Activated CD4-positive, alpha-beta T cell treated with anti-CD3 and anti-CD28 coated beads for 36 hours (primary cell): ENCODE results near the gene BABAM2. TPM values are rescaled to one million over a fixed set of nuclear protein-coding genes. Genes with fewer than 3 reads are reported as not detected.
"Not testable (repeated sequence)": the region's sequence is repeated elsewhere in the genome, so short reads cannot be mapped to it uniquely, and the experiment has no call there.

ENCODE experiments used
- ATAC-seq: fragments of 200-7000 bp; cut with Tn5 transposase; one replicate; pipeline ENCODE4 v1.10.0; 2021; ENCODE audit warnings: mild to moderate bottlenecking, moderate library complexity
- CTCF ChIA-PET: fragments of 350-600 bp; sonication (Branson Sonifier 250); formaldehyde crosslinking; loops from one replicate; lab custom pipeline; 2021; ENCODE audit warnings: antibody characterized with exemption; lab: Charles Lee
- POLR2A ChIA-PET: fragments of 350-600 bp; sonication (Branson Sonifier 250); formaldehyde crosslinking; loops from one replicate; lab custom pipeline; 2021; ENCODE audit warnings: antibody characterized with exemption, inconsistent platforms; lab: Charles Lee
- DNase-seq: peaks from one replicate; pipeline ENCODE4 v3.0.0-alpha.2; 2020
- H3K27ac Mint-ChIP-seq: one replicate; pipeline ENCODE4 v1.8.0; 2021; ENCODE audit warnings: mixed read lengths
- H3K27me3 Mint-ChIP-seq: one replicate; pipeline ENCODE4 v1.8.0; 2021; ENCODE audit warnings: mixed read lengths
- H3K36me3 Mint-ChIP-seq: one replicate; pipeline ENCODE4 v1.8.0; 2021; ENCODE audit warnings: low read depth, mixed read lengths
- H3K4me1 Mint-ChIP-seq: one replicate; pipeline ENCODE4 v1.8.0; 2021; ENCODE audit warnings: mixed read lengths
- H3K4me3 Mint-ChIP-seq: one replicate; pipeline ENCODE4 v1.8.0; 2021; ENCODE audit warnings: mild to moderate bottlenecking, moderate library complexity, mixed read lengths
- H3K9me3 Mint-ChIP-seq: one replicate; pipeline ENCODE4 v1.8.0; 2021; ENCODE audit warnings: low read depth, mixed read lengths
- intact Hi-C, 2 experiments: fragments of 100-400 bp; cut with DNase I in 1 of 2; cut with micrococcal nuclease in 1 of 2; formaldehyde crosslinking; loops; one replicate each; pipeline versions ENCODE4 v1.14.2 to v1.15.1; 2022 to 2024; cut with DNase I, micrococcal nuclease
- total RNA-seq, 2 experiments: library from RNA; stranded (reverse); gene quantifications; one replicate each; pipeline ENCODE4 v1.2.3, GENCODE V29; 2021

The BABAM2 gene
- total RNA-seq, 2 experiments from 2014 or later = 58.4 to 81.1 TPM

DNA sequence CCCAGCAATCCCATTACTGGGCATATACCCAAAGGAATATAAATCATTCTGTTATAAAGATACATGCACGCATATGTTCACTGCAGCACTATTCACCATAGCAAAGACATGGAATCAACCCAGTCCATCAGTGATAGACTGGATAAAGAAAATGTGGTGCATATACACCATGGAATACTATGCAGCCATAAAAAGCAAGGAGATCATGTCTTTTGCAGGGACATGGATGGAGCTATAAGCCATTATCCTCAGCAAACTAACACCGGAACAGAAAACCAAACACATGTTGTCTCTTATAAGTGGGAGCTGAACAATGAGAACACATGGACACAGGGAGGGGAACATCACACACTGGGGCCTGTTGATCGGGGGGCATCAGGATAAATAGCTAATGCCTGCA lies 441.3 kb downstream of the BABAM2 start:
- H3K27ac Mint-ChIP-seq, intact Hi-C loops, H3K36me3 Mint-ChIP-seq, H3K9me3 Mint-ChIP-seq, H3K4me3 Mint-ChIP-seq, H3K4me1 Mint-ChIP-seq, CTCF ChIA-PET, POLR2A ChIA-PET, H3K27me3 Mint-ChIP-seq, DNase-seq, ATAC-seq: not testable (repeated sequence)

DNA sequence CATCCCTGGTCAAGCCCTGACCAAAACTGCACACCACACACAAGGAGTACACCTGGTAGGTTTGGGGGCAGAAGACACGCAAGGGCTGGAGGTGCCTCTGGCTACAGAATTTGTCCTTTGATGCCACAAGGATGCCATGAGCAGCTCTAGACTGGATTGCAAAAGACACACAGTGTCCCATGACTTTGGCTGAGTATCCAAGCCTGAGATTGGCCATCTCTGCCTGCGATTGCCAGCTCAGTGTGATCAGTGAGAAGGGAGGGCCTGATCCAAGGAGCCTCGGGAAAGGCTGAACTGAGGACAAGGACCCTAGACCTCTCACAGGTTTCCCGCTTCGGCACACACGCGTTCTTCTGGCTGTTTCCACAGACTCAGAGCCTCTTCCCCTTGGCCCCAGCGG lies 442.2 kb downstream of the BABAM2 start:
- DNase-seq (no peak), ATAC-seq (no peak)
- Mint-ChIP-seq H3K27ac (peak overlapping the region; percentile 9), H3K4me1 (peaks cover 6% of the 10 kb centered on the region), H3K4me3 (no peak overlapping the region), H3K36me3 (peaks cover 7% of the 10 kb centered on the region), H3K27me3 (no peaks in the 10 kb centered on the region), H3K9me3 (no peaks in the 10 kb centered on the region)
- ChIA-PET CTCF (no interaction called here), POLR2A (no interaction called here)
- intact Hi-C loops = no loop called here

DNA sequence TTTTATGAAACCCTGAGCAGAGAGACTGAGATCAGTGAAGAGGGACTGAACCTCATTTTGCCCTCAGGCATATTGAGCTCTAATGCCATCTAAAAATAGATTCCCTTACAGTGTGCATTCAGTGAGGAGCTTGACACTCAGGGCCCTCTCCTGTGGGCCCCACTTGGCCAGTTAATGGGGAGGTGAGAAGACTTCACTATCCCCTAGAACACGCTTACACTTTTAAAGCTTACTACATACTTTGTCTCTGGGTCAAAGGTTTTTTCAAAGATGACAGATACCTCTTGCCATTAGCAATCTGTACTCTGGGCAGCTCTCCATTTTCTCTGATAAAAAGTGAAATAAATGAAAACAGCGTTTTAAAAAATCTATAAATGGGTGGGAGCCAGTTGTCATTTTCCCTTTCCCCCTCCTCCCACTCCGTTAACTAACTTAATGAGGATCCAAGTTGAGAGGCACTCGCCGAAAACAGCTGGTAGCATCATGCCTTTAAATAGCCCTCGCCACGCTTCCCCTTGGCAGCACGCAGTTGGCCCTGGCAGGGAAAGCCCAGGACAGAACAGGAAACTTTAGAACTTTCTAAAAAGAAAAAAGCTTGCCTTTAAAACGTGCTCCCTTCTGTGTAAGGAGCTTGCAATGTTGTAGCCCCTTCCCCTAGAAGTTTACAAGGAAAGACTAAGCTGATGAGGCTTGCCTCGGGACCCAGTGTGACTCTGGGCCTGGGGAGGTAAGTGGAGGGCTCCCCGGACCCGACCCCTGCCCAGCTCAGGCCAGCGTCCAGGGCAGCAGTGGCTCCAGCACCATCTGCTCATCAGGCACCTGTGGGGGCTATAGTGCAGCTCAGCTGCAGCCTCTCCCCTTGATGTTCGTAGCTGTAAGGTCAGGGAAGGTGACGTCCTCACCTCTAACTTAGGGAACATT lies 443.3 kb downstream of the BABAM2 start:
- ChIA-PET POLR2A (no interaction called here), CTCF (interaction anchor here (0.6 kb wide), 1 partner anchor 453 kb away, joined by 3 read pairs; no protein-coding TSS in a partner anchor)
- Mint-ChIP-seq H3K4me3 (no peak overlapping the region), H3K36me3 (peaks cover 3% of the 10 kb centered on the region), H3K9me3 (no peaks in the 10 kb centered on the region), H3K27ac (no peak overlapping the region), H3K27me3 (no peaks in the 10 kb centered on the region), H3K4me1 (no peaks in the 10 kb centered on the region)
- no peak for DNase-seq
- intact Hi-C loops = no loop called here
- no peak for ATAC-seq

DNA sequence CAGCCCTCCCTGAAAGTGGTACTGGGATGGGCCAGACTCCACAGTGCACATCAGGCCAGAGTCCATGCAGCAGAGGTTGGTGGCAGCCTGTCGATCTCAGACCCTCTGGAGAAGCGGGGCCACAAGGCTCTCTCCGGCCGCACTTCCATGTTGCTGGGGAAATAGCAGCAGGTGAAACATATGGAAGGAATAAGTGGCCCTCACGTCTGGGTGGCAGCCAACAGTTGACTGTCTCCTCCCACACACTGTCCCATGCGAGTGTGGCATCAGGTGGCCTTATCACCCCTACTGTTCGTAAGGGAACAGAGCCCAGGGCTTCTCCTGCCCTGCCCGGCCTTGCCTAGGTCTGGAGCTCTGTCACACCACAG lies 444.0 kb downstream of the BABAM2 start:
- intact Hi-C loops = no loop called here
- no peaks in the 10 kb centered on the region for H3K9me3 Mint-ChIP-seq
- H3K27ac Mint-ChIP-seq = no peak overlapping the region
- ChIA-PET POLR2A (no interaction called here), CTCF (interaction anchor here (0.6 kb wide), 1 partner anchor 452 kb away, joined by 3 read pairs; no protein-coding TSS in a partner anchor)
- H3K27me3 Mint-ChIP-seq = no peaks in the 10 kb centered on the region
- no peak for ATAC-seq
- H3K4me1 Mint-ChIP-seq = no peaks in the 10 kb centered on the region
- H3K36me3 Mint-ChIP-seq = peaks cover 3% of the 10 kb centered on the region
- no peak for DNase-seq
- no peak overlapping the region for H3K4me3 Mint-ChIP-seq

DNA sequence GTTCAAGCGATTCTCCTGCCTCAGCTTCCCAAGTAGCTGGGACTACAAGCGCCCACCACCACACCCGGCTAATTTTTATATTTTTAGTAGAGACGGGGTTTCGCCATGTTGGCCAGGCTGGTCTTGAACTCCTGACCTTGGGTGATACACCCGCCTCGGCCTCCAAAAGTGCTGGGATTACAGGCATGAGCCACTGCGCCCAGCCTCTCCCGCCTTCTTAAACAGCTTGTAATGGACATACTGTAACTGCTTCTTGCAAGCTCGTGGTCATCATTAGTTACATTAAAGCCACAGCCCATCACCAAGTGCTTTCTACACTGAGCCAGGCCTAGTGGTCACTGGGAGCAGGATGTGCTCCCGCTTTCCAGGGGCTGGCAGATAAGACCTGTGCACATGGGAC lies 444.7 kb downstream of the BABAM2 start:
- H3K27me3 Mint-ChIP-seq, H3K4me3 Mint-ChIP-seq, H3K36me3 Mint-ChIP-seq, ATAC-seq, POLR2A ChIA-PET, DNase-seq, H3K27ac Mint-ChIP-seq, H3K4me1 Mint-ChIP-seq, H3K9me3 Mint-ChIP-seq, intact Hi-C loops: not testable (repeated sequence)
- CTCF ChIA-PET = interaction anchor here (0.8 kb wide), 1 partner anchor 14 kb away, joined by 3 read pairs; no protein-coding TSS in a partner anchor

DNA sequence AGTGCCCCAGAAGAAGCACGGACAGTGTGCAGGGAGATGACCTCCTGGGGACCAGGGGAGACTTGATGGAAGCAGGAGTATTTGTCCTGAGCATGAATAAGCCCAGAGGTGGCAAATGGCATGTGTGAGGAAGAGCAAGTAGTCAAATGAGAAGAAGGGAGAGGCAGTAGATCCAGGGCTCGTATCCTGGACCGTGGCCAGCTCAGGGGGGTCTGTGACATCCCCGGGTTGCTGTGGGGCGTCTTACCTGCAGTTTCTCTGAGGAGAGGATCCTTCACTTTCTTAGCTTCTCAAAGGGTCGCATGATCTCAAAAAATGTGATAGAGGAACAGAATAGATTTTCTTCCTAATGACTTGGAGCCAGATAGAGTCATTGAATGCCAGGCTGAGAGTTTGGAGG lies 445.1 kb downstream of the BABAM2 start:
- no peak overlapping the region for H3K4me3 Mint-ChIP-seq
- CTCF ChIA-PET = interaction anchor here (0.8 kb wide), 1 partner anchor 14 kb away, joined by 3 read pairs; no protein-coding TSS in a partner anchor

DNA sequence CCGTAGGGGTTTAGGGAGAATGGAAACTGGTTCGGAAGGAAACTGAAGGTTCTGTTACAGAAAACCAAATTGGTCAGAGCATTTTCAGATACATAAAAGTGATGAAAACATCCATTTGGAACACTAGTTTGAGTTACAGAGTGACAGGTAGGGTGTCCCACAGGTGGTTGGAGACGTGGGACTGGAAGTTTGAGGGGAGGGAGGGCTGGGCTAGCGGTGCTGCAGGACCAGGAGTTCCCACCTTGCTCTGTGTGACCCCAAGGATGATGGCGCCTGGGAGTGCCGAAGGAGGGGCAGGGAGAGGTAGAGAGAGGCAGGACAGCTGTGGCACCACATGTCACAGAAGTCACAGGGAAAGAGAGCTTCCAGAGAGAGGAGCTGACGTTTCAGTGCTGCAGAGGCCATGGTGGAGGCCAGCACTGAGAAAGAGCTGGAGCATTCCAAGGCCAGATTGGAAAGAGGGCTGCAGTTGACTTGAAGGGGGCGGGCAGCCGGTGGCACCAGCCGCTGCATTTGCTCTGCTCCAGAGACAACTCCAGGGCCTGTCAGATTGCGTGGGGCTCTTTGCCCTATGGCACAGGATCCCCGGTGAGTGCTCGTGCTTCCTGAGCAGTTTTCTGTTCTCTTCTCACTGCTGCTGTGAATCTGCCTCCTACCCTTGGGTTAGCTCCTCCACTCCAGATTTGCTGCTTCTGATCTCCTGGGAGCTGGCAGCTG lies 445.9 kb downstream of the BABAM2 start:
- Mint-ChIP-seq H3K36me3 (peaks cover under 1% of the 10 kb centered on the region), H3K9me3 (no peaks in the 10 kb centered on the region), H3K27ac (no peak overlapping the region), H3K27me3 (no peaks in the 10 kb centered on the region), H3K4me1 (no peaks in the 10 kb centered on the region), H3K4me3 (no peak overlapping the region)
- ATAC-seq (no peak), DNase-seq (no peak)
- CTCF ChIA-PET = no interaction called here
- intact Hi-C loops = no loop called here
- POLR2A ChIA-PET = no interaction called here

More for the DNA sequence above, 445.1 kb downstream of the BABAM2 start:
- Mint-ChIP-seq H3K27me3 (no peaks in the 10 kb centered on the region), H3K27ac (no peak overlapping the region), H3K36me3 (peaks cover 3% of the 10 kb centered on the region), H3K4me1 (no peaks in the 10 kb centered on the region), H3K9me3 (no peaks in the 10 kb centered on the region)
- intact Hi-C loops = no loop called here
- ATAC-seq = no peak
- POLR2A ChIA-PET = no interaction called here
- DNase-seq = no peak

DNA sequence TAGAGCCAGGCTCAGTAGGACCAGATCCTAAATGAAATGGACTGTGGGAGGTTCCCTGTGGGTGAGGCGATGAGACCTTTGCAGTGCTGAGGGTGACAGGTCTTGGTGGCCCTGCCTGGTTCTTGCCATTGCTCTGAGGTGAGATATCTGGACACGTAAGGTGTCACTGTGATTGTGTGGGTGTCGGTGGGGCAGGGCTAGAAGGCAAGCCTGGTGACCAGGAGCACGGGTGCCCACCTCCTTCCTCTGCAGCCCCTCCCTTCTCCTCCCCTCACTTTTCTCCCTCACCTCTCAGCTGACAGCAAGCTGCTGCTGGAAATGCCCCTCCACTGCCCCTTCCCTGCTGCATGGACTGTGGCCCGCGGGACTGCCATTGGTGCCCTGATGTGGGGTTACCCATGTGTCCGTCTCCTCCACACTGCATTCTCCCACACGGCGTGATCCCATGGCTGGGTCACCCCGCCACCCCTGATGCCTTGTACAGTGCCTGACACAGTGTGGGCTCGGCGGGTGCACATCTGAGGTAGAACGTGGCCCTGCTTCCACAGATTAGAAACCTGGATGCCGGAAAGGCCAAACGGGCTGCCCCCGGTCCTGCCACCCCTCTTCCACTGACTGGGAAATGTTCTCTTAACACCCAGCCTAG lies 446.6 kb downstream of the BABAM2 start:
- DNase-seq (no peak), ATAC-seq (no peak)
- H3K4me3 Mint-ChIP-seq = no peak overlapping the region
- no peaks in the 10 kb centered on the region for H3K36me3 Mint-ChIP-seq
- POLR2A ChIA-PET = no interaction called here
- no peaks in the 10 kb centered on the region for H3K9me3 Mint-ChIP-seq
- intact Hi-C loops = no loop called here
- CTCF ChIA-PET = no interaction called here
- H3K27ac Mint-ChIP-seq = no peak overlapping the region
- no peaks in the 10 kb centered on the region for H3K27me3 Mint-ChIP-seq
- no peaks in the 10 kb centered on the region for H3K4me1 Mint-ChIP-seq

DNA sequence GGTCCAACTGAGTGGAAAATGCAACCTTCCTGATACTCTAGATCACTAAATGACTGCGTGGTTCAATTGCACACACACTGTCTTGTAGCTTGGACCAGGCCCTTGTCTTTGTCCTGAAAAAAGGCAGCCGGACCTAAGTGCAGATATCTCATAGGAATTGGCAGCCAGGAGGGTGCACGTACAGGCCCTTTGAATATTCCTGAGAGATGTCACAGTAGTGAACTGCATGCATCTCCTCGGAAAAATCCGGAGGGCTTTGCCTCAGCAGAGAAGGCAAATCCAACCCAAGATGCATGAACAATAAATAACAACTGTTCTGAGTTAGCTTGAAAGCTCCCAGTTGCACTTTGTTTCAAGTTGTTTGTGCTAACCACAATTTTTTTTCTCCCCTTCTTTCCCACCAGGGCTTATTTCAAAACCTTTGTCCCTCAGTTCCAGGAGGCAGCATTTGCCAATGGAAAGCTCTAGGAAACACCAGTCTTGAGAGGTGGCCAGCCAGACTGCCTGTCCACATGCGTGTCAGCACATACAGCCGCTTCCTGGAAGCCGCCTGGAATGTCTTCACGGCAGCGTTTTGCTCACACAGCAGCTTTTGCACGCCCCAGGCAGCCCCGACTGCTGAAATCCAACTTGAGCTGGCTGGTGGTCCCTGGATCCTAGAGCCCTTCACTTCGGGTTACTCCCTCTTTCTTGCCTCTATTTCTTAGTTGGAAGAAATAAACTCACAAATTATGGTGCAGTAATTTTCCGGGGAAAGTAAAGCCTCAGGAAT lies 447.7 kb downstream of the BABAM2 start:
- ATAC-seq = no peak
- intact Hi-C loops = no loop called here
- H3K36me3 Mint-ChIP-seq = no peaks in the 10 kb centered on the region
- ChIA-PET CTCF (interaction anchor here (0.7 kb wide), 1 partner anchor 207 kb away, joined by 3 read pairs; no protein-coding TSS in a partner anchor), POLR2A (interaction anchor here (0.6 kb wide), 1 partner anchor 204 kb away, joined by 3 read pairs; no protein-coding TSS in a partner anchor)
- H3K4me1 Mint-ChIP-seq = no peaks in the 10 kb centered on the region
- DNase-seq = no peak
- no peak overlapping the region for H3K27ac Mint-ChIP-seq
- no peak overlapping the region for H3K4me3 Mint-ChIP-seq
- H3K27me3 Mint-ChIP-seq = no peaks in the 10 kb centered on the region
- H3K9me3 Mint-ChIP-seq = no peaks in the 10 kb centered on the region

DNA sequence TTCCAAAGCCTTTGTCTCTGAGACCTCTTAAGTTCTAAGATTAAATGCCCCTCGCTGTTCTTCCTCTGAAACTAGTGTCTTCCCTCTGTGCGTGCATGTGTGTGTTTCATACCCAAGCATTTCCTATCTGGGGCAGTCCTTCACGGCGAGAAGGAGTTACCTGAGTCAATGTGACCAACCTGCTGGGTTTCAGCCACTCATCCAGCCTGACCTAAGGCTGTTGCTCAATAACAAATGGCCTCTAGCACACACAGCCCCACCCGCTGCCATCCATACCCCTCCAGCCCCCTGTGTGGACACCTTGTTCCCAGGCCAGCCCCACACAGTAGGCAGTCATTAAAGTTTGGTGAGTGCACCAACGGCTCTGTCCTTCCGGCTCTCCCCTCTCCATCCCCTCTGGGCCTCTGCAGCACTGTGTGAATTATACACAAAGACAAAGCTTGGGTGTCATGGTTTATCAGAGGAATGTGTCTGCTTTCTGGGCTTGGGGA lies 448.3 kb downstream of the BABAM2 start:
- no peak overlapping the region for H3K4me3 Mint-ChIP-seq
- intact Hi-C loops = no loop called here
- no peaks in the 10 kb centered on the region for H3K27me3 Mint-ChIP-seq
- ChIA-PET CTCF (interaction anchor here (0.7 kb wide), 1 partner anchor 207 kb away, joined by 3 read pairs; no protein-coding TSS in a partner anchor), POLR2A (interaction anchor here (0.6 kb wide), 1 partner anchor 205 kb away, joined by 3 read pairs; no protein-coding TSS in a partner anchor)
- no peak overlapping the region for H3K27ac Mint-ChIP-seq
- no peaks in the 10 kb centered on the region for H3K36me3 Mint-ChIP-seq
- no peaks in the 10 kb centered on the region for H3K9me3 Mint-ChIP-seq
- ATAC-seq (no peak), DNase-seq (no peak)
- no peaks in the 10 kb centered on the region for H3K4me1 Mint-ChIP-seq
